Measurements from ENCODE around the gene ARHGEF4.

Gene ARHGEF4

GRCh38 chr2:130911996-130912395, 75.3 kb downstream of the ARHGEF4 start:
- Histone ChIP-seq H3K4me2 (ENCODE audit: low read depth, low read length, poor library complexity, severe bottlenecking) (no peak overlapping the region), H3K79me2 (ENCODE audit: insufficient read depth, low read length) (no peaks in the 10 kb centered on the region), H3K4me1 (ENCODE audit: insufficient read depth, low read length, poor library complexity, severe bottlenecking) (no peaks in the 10 kb centered on the region), H4K20me1 (ENCODE audit: insufficient read depth, low read length, poor library complexity, severe bottlenecking) (no peaks in the 10 kb centered on the region), H3K9me3 (ENCODE audit: insufficient read depth, low read depth, low read length) (no peaks in the 10 kb centered on the region), H2AFZ (ENCODE audit: low read length) (no peak overlapping the region), H3K27me3 (ENCODE audit: insufficient read depth, low read length, poor library complexity, severe bottlenecking) (no peaks in the 10 kb centered on the region), H3K9me2 (replicated peaks; ENCODE audit: low read depth, low read length) (no peaks in the 10 kb centered on the region), H3K36me3 (ENCODE audit: insufficient read depth, low read length) (no peaks in the 10 kb centered on the region), H3K4me3 (ENCODE audit: low read length, poor library complexity, severe bottlenecking) (no peak overlapping the region), H3F3A (ENCODE audit: low read depth) (no peaks in the 10 kb centered on the region), H3K9ac (ENCODE audit: low read depth, low read length, poor library complexity, severe bottlenecking) (no peak overlapping the region)
- no peak for TF ChIP-seq EZH2phosphoT487 (IDR thresholded peaks at IDR 0.05; ENCODE audit: borderline replicate concordance)
- no peak for TF ChIP-seq CTCF (conservative IDR thresholded peaks at IDR 0.05; ENCODE audit: low read length)

- TF ChIP-seq CTCF (conservative IDR thresholded peaks at IDR 0.05; ENCODE audit: low read length) (no peak), EZH2phosphoT487 (IDR thresholded peaks at IDR 0.05; ENCODE audit: borderline replicate concordance) (no peak)
- Histone ChIP-seq H3K4me3 (ENCODE audit: low read length, poor library complexity, severe bottlenecking) (no peak overlapping the region), H3K79me2 (ENCODE audit: insufficient read depth, low read length) (no peaks in the 10 kb centered on the region), H3K4me1 (ENCODE audit: insufficient read depth, low read length, poor library complexity, severe bottlenecking) (no peaks in the 10 kb centered on the region), H3K9me3 (ENCODE audit: insufficient read depth, low read depth, low read length) (no peaks in the 10 kb centered on the region), H2AFZ (ENCODE audit: low read length) (no peak overlapping the region), H3K36me3 (ENCODE audit: insufficient read depth, low read length) (no peaks in the 10 kb centered on the region), H3K9me2 (replicated peaks; ENCODE audit: low read depth, low read length) (no peaks in the 10 kb centered on the region), H3K27me3 (ENCODE audit: insufficient read depth, low read length, poor library complexity, severe bottlenecking) (no peaks in the 10 kb centered on the region), H3K9ac (ENCODE audit: low read depth, low read length, poor library complexity, severe bottlenecking) (no peak overlapping the region), H3F3A (ENCODE audit: low read depth) (no peaks in the 10 kb centered on the region), H4K20me1 (ENCODE audit: insufficient read depth, low read length, poor library complexity, severe bottlenecking) (no peaks in the 10 kb centered on the region), H3K4me2 (ENCODE audit: low read depth, low read length, poor library complexity, severe bottlenecking) (no peak overlapping the region)
These were observed 75.8 kb downstream of the ARHGEF4 start for GRCh38 chr2:130912471-130912870.

- Histone ChIP-seq H3K9me3 (ENCODE audit: insufficient read depth, low read depth, low read length) (no peaks in the 10 kb centered on the region), H3K9ac (ENCODE audit: low read depth, low read length, poor library complexity, severe bottlenecking) (no peak overlapping the region), H4K20me1 (ENCODE audit: insufficient read depth, low read length, poor library complexity, severe bottlenecking) (no peaks in the 10 kb centered on the region), H3K4me3 (ENCODE audit: low read length, poor library complexity, severe bottlenecking) (no peak overlapping the region), H3K27me3 (ENCODE audit: insufficient read depth, low read length, poor library complexity, severe bottlenecking) (no peaks in the 10 kb centered on the region), H3F3A (ENCODE audit: low read depth) (no peaks in the 10 kb centered on the region), H3K36me3 (ENCODE audit: insufficient read depth, low read length) (no peaks in the 10 kb centered on the region), H3K4me2 (ENCODE audit: low read depth, low read length, poor library complexity, severe bottlenecking) (no peak overlapping the region), H3K9me2 (replicated peaks; ENCODE audit: low read depth, low read length) (no peaks in the 10 kb centered on the region), H3K79me2 (ENCODE audit: insufficient read depth, low read length) (no peaks in the 10 kb centered on the region), H3K4me1 (ENCODE audit: insufficient read depth, low read length, poor library complexity, severe bottlenecking) (no peaks in the 10 kb centered on the region), H2AFZ (ENCODE audit: low read length) (no peak overlapping the region)
- TF ChIP-seq CTCF (conservative IDR thresholded peaks at IDR 0.05; ENCODE audit: low read length) = no peak
- no peak for TF ChIP-seq EZH2phosphoT487 (IDR thresholded peaks at IDR 0.05; ENCODE audit: borderline replicate concordance)
These were observed 77.2 kb downstream of the ARHGEF4 start for GRCh38 chr2:130913891-130914290.

Measured in Loucy (cell line).